AG10803 (cell line): ENCODE measurements around the gene ZNF701.
"Not testable (repeated sequence)": the region's sequence is repeated elsewhere in the genome, so short reads cannot be mapped to it uniquely, and the experiment has no call there.

Experiments used
- DNase-seq: peaks from one replicate; pipeline ENCODE4 v3.0.0; 2010; ENCODE audit warnings: low read depth
- H3K4me3 ChIP-seq: 2 replicates; pipeline ENCODE4 v1.5.1; 2011; ENCODE audit warnings: mild to moderate bottlenecking, low read length, control low read depth
- TF ChIP-seq, protein P1 (sequence below): conservative IDR thresholded peaks from 2 replicates; pipeline ENCODE4 v1.5.1; 2011; ENCODE audit warnings: mild to moderate bottlenecking, low read length, control low read depth, inconsistent platforms

Gene ZNF701

DNA sequence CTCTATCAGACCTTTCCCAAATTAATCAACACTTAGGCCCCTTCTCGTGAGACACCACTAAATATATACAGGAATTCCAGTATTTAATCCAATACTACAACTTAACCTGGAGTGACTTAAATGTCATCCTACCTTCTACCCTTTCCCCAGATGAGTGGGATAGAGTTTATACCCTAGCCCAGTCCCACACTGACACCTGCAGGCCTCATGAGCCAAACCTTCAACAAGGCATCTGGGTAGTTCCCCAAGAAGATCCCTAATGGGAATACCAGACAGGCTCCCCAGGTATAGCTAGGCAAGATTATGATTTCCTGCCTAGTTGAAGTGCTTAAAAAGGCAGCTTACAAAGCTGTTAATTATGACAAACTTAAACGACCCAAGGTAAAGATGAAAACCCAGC is 52.2 kb downstream of the ZNF701 start:
- TF ChIP-seq, protein P1, sequence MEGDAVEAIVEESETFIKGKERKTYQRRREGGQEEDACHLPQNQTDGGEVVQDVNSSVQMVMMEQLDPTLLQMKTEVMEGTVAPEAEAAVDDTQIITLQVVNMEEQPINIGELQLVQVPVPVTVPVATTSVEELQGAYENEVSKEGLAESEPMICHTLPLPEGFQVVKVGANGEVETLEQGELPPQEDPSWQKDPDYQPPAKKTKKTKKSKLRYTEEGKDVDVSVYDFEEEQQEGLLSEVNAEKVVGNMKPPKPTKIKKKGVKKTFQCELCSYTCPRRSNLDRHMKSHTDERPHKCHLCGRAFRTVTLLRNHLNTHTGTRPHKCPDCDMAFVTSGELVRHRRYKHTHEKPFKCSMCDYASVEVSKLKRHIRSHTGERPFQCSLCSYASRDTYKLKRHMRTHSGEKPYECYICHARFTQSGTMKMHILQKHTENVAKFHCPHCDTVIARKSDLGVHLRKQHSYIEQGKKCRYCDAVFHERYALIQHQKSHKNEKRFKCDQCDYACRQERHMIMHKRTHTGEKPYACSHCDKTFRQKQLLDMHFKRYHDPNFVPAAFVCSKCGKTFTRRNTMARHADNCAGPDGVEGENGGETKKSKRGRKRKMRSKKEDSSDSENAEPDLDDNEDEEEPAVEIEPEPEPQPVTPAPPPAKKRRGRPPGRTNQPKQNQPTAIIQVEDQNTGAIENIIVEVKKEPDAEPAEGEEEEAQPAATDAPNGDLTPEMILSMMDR: no peak
- DNase-seq: no peak
- H3K4me3 ChIP-seq: no peak overlapping the region

DNA sequence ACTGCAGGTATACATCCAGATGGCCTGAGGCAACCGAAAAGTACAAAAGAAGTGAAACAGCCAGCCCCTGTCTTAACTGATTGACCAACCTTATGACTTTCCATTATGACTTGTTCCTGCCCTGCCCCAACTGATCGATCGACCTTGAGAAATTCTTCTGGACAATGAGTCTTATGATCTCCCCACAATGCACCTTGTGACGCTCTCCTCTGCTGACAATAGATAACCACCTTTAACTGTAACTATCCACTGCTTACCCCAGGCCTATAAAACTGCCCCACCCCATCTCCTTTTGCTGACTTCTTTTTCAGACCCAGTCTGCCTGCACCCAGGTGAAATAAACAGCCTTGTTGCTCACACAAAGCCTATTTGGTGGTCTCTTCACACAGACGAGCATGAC is 56.8 kb downstream of the ZNF701 start:
- TF ChIP-seq, protein P1: no peak
- no peak for DNase-seq
- H3K4me3 ChIP-seq: no peak overlapping the region

DNA sequence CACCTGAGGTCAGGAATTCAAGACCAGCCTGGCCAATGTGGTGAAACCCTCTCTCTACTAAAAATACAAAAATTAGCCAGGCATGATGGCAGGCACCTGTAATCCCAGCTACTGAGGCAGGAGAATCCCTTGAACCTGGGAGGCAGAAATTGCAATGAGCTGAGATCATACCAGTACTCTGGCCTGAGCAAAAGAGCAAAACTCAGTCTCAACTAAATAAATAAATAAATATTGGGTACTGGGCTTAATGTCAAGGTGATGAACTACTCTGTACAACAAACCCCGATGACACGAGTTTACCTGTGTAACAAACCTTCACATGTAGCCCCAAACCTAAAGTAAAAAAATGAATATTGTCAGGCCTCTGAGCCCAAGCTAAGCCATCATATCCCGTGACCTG is 57.4 kb downstream of the ZNF701 start:
- H3K4me3 ChIP-seq, DNase-seq: not testable (repeated sequence)

DNA sequence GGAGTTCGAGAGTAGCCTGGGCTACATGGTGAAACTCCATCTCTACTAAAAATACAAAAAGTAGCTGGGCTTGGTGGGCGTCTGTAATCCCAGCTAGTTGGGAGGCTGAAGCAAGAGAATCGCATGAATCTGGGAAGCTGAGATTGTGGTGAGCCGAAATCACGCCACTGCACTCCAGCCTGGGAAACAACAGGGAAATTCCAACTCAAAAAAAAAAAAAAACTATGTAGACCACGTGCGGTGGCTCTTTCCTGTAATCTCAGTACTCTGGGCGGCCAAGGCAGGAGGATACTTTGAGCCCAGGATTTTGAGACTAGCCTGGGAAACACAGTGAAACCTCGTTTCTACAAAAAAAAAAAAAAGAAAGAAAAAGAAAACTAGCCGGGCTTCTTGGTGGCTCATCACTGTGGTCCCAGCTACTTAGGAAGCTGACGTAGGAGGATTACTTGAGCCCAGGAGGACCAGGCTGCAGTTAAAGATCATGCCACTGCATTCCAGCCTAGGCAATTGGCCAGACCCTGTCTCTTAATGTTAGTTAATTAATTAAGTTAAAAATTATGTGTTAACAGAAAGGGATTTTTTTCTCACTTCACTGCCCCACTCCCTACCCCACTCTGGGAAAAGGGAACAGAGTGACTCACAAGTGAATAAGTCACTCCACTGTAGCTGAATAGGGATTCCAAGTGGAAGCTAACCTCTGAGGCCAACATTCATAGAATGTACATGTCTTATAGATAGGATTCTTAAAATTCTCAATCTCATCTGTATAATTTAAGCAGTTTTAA is 65.9 kb downstream of the ZNF701 start:
- H3K4me3 ChIP-seq: no peak overlapping the region
- DNase-seq: peak; percentile 41
- TF ChIP-seq, protein P1: no peak
